Smooth muscle cell (in vitro differentiated cells): ENCODE measurements around the gene NFATC4. TPM values are rescaled to one million over a fixed set of nuclear protein-coding genes. Genes with fewer than 3 reads are reported as not detected.
"Not testable (repeated sequence)": the region's sequence is repeated elsewhere in the genome, so short reads cannot be mapped to it uniquely, and the experiment has no call there.

Experiments
- DNase-seq: peaks from one replicate; lab custom pipeline; 2025; ENCODE audit not compliant: unreplicated experiment; lab: John Stamatoyannopoulos, UW
- H2AFZ ChIP-seq: fragments of 200-600 bp; sonication (generic); 2 replicates; pipeline ENCODE4 v1.6.0; 2016; ENCODE audit warnings: antibody characterized with exemption, low read depth, mild to moderate bottlenecking
- H3F3A ChIP-seq: fragments of 200-600 bp; sonication (generic); 2 replicates; pipeline ENCODE4 v1.6.0; 2017; ENCODE audit warnings: antibody characterized with exemption, low read depth
- H3K27ac ChIP-seq: fragments of 200-600 bp; sonication (generic); 2 replicates; pipeline ENCODE4 v1.5.1; 2016; ENCODE audit warnings: low read depth, mild to moderate bottlenecking
- H3K27me3 ChIP-seq: fragments of 200-600 bp; sonication (generic); 2 replicates; pipeline ENCODE4 v1.6.1; 2016; ENCODE audit warnings: low read depth, mild to moderate bottlenecking
- H3K36me3 ChIP-seq: fragments of 200-600 bp; sonication (generic); 2 replicates; pipeline ENCODE4 v1.5.1; 2016; ENCODE audit warnings: low read depth
- H3K4me1 ChIP-seq: fragments of 200-600 bp; sonication (generic); 2 replicates; pipeline ENCODE4 v1.5.1; 2016; ENCODE audit warnings: low read depth
- H3K4me2 ChIP-seq: fragments of 200-600 bp; sonication (generic); 2 replicates; pipeline ENCODE4 v1.6.0; 2016; ENCODE audit warnings: mild to moderate bottlenecking
- H3K4me3 ChIP-seq: fragments of 200-600 bp; sonication (generic); 2 replicates; pipeline ENCODE4 v1.5.1; 2016; ENCODE audit warnings: mild to moderate bottlenecking
- H3K79me2 ChIP-seq: fragments of 200-600 bp; sonication (generic); 2 replicates; pipeline ENCODE4 v1.6.0; 2016; ENCODE audit warnings: low read depth, mild to moderate bottlenecking
- H3K9ac ChIP-seq: fragments of 200-600 bp; sonication (generic); 2 replicates; pipeline ENCODE4 v1.6.0; 2016; ENCODE audit warnings: low read depth
- H3K9me3 ChIP-seq: fragments of 200-600 bp; sonication (generic); replicated peaks from 2 replicates; pipeline ENCODE4 v1.5.1; 2016; ENCODE audit warnings: low read depth
- H4K20me1 ChIP-seq: fragments of 200-600 bp; sonication (generic); 2 replicates; pipeline ENCODE4 v1.6.0; 2016; ENCODE audit warnings: low read depth
- CTCF ChIP-seq: fragments of 200-600 bp; sonication (generic); IDR thresholded peaks from 2 replicates; pipeline ENCODE4 v1.5.1; 2017; ENCODE audit warnings: borderline replicate concordance, mild to moderate bottlenecking, antibody characterized with exemption; ENCODE audit not compliant: insufficient read depth, poor library complexity, severe bottlenecking
- WGBS: methylation state at CpG from one replicate; pipeline ENCODE4 v1.1.7; 2016; ENCODE audit warnings: low lambda C conversion rate; 5-methylcytosine and 5-hydroxymethylcytosine counted together
- polyA plus RNA-seq: library from polyadenylated mRNA; unstranded; fragments of >200 nt; fragmentation: Nextera tagmentation; extraction: Ambion mirVana; gene quantifications from 2 replicates; pipeline ENCODE4 v1.2.1, GENCODE V29; 2016
- total RNA-seq: library from RNA; depleted of rRNA; stranded (reverse); fragments of >200 nt; gene quantifications from 2 replicates; pipeline ENCODE4 v1.2.3, GENCODE V29; 2014

The NFATC4 gene
- total and polyA plus RNA-seq, 2 experiments from 2014 or later, result 44.6 to 84.7 TPM

GRCh38 chr14:24369463-24369862 is 1.5 kb downstream of the NFATC4 start:
- Histone ChIP-seq H3K4me2 (peak overlapping the region; percentile 100), H3K27me3 (no peaks in the 10 kb centered on the region), H4K20me1 (peaks cover 38% of the 10 kb centered on the region), H3K4me1 (peaks cover 18% of the 10 kb centered on the region), H3K79me2 (peaks cover 4% of the 10 kb centered on the region), H3F3A (peaks cover 11% of the 10 kb centered on the region), H3K9ac (peak overlapping the region; percentile 100), H2AFZ (no peak overlapping the region), H3K9me3 (no peaks in the 10 kb centered on the region), H3K27ac (peak overlapping the region; percentile 97), H3K36me3 (no peaks in the 10 kb centered on the region), H3K4me3 (peak overlapping the region; percentile 99)
- no peak for TF ChIP-seq CTCF
- DNase-seq, result no peak
- WGBS, result 89% methylated on average over 18 of the region's 20 CpGs

GRCh38 chr14:24369907-24370687 is 2.1 kb downstream of the NFATC4 start:
- Histone ChIP-seq H3F3A (peaks cover 7% of the 10 kb centered on the region), H3K4me2 (no peak overlapping the region), H3K79me2 (peaks cover 4% of the 10 kb centered on the region), H3K9ac (no peak overlapping the region), H3K27ac (peak overlapping the region; percentile 97), H3K4me1 (peaks cover 18% of the 10 kb centered on the region), H3K27me3 (no peaks in the 10 kb centered on the region), H3K4me3 (no peak overlapping the region), H3K36me3 (no peaks in the 10 kb centered on the region), H4K20me1 (peaks cover 44% of the 10 kb centered on the region), H2AFZ (no peak overlapping the region), H3K9me3 (no peaks in the 10 kb centered on the region)
- DNase-seq, result no peak
- TF ChIP-seq CTCF, result no peak
- 94% methylated on average over 30 of the region's 32 CpGs for WGBS

GRCh38 chr14:24370748-24371147 is 2.8 kb downstream of the NFATC4 start:
- no peaks in the 10 kb centered on the region for H3K27me3 ChIP-seq
- H2AFZ ChIP-seq, result no peak overlapping the region
- peaks cover 4% of the 10 kb centered on the region for H3K79me2 ChIP-seq
- no peaks in the 10 kb centered on the region for H3K36me3 ChIP-seq
- peaks cover 16% of the 10 kb centered on the region for H3K4me1 ChIP-seq
- DNase-seq, result no peak
- no peak for TF ChIP-seq CTCF
- no peaks in the 10 kb centered on the region for H3K9me3 ChIP-seq
- no peak overlapping the region for H3K4me3 ChIP-seq
- peaks cover 3% of the 10 kb centered on the region for H3F3A ChIP-seq
- H3K27ac ChIP-seq, result no peak overlapping the region
- H3K4me2 ChIP-seq, result peak overlapping the region; percentile 31
- 100% methylated on average over 1 of the region's 1 CpG for WGBS
- H4K20me1 ChIP-seq, result peaks cover 45% of the 10 kb centered on the region
- no peak overlapping the region for H3K9ac ChIP-seq

- not testable (repeated sequence) for DNase-seq, H3K36me3 ChIP-seq, H3K4me2 ChIP-seq, H3K79me2 ChIP-seq, H3K4me3 ChIP-seq, H2AFZ ChIP-seq, H3F3A ChIP-seq, H3K9ac ChIP-seq, H3K9me3 ChIP-seq, H3K27me3 ChIP-seq
- Histone ChIP-seq H4K20me1 (peaks cover 45% of the 10 kb centered on the region), H3K4me1 (peaks cover 10% of the 10 kb centered on the region), H3K27ac (peak overlapping the region; percentile 4)
- 95% methylated on average over 3 of the region's 3 CpGs for WGBS
Observed at GRCh38 chr14:24371605-24372004, 3.6 kb downstream of the NFATC4 start.
